ENCODE data around the gene CAPN2. TPM values are rescaled to one million over a fixed set of nuclear protein-coding genes. Genes with fewer than 3 reads are reported as not detected.

The CAPN2 gene
- polyA plus RNA-seq, 1 experiment: 433 TPM

DNA sequence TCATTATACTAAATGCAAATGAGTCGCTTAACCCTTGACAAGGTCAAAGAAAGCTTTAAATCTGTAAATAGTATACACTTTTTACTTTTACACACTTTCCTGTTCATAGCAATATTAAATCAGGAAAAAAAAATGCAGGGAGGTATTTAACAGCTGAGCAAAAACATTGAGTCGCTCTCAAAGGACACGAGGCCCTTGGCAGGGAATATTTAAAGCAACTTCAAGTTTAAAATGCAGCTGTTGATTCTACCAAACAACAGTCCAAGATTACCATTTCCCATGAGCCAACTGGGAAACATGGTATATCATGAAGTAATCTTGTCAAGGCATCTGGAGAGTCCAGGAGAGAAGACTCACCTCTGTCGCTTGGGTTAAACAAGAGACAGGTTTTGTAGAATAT is 62.7 kb downstream of the CAPN2 start:
- no peak overlapping the region for H3K4me3 ChIP-seq (ENCODE audit: low read depth, low read length)
- H3K27me3 ChIP-seq (ENCODE audit: control insufficient read depth, insufficient read depth, low read length): no peaks in the 10 kb centered on the region
- DNase-seq (ENCODE audit: low read depth, low spot score): peak; percentile 53
- TF ChIP-seq, protein P1, sequence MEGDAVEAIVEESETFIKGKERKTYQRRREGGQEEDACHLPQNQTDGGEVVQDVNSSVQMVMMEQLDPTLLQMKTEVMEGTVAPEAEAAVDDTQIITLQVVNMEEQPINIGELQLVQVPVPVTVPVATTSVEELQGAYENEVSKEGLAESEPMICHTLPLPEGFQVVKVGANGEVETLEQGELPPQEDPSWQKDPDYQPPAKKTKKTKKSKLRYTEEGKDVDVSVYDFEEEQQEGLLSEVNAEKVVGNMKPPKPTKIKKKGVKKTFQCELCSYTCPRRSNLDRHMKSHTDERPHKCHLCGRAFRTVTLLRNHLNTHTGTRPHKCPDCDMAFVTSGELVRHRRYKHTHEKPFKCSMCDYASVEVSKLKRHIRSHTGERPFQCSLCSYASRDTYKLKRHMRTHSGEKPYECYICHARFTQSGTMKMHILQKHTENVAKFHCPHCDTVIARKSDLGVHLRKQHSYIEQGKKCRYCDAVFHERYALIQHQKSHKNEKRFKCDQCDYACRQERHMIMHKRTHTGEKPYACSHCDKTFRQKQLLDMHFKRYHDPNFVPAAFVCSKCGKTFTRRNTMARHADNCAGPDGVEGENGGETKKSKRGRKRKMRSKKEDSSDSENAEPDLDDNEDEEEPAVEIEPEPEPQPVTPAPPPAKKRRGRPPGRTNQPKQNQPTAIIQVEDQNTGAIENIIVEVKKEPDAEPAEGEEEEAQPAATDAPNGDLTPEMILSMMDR (IDR thresholded peaks at IDR 0.05; ENCODE audit: low read depth, low read length): no peak
- peak overlapping the region; percentile 43 for H3K27ac ChIP-seq (ENCODE audit: low read depth, low read length)
- no peaks in the 10 kb centered on the region for H3K9me3 ChIP-seq (ENCODE audit: control insufficient read depth, insufficient read depth, low read length)
- CTCF ChIA-PET: interaction anchor here (1.3 to 2.1 kb wide), 3 partner anchors 25 to 76 kb away, joined by 3 to 12 read pairs (median 4); no protein-coding TSS in a partner anchor
- POLR2A ChIA-PET: interaction anchor here (0.7 to 1.3 kb wide), 4 partner anchors 14 to 559 kb away, joined by 3 to 4 read pairs (median 3); partner anchors contain the start of gene TP53BP2

DNA sequence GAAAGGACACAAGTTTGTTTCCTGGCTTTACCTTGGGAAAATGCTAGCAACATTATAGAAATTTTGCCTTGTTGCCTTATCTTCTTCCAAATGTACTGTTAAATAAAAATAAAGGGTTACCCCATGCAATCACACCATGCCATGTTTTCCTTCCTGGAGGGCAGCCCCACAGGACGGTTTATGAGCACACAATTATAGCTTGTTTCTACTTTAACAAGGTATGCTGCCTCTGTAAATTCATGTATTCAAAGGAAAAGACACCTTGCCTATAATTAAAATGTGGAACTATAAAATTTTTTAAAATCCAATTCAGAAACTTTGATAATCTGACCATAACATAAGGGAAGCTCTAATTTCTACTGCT is 63.4 kb downstream of the CAPN2 start:
- H3K27ac ChIP-seq (ENCODE audit: low read depth, low read length): peak overlapping the region; percentile 55
- TF ChIP-seq, protein P1 (IDR thresholded peaks at IDR 0.05; ENCODE audit: low read depth, low read length): no peak
- DNase-seq (ENCODE audit: low read depth, low spot score): no peak
- ChIA-PET CTCF (interaction anchor here (1.3 to 2.1 kb wide), 3 partner anchors 26 to 77 kb away, joined by 3 to 12 read pairs (median 4); no protein-coding TSS in a partner anchor), POLR2A (interaction anchor here (0.7 to 1.3 kb wide), 2 partner anchors 27 to 74 kb away, joined by 3 to 4 read pairs; no protein-coding TSS in a partner anchor)
- no peak overlapping the region for H3K4me3 ChIP-seq (ENCODE audit: low read depth, low read length)
- no peaks in the 10 kb centered on the region for H3K9me3 ChIP-seq (ENCODE audit: control insufficient read depth, insufficient read depth, low read length)
- no peaks in the 10 kb centered on the region for H3K27me3 ChIP-seq (ENCODE audit: control insufficient read depth, insufficient read depth, low read length)

DNA sequence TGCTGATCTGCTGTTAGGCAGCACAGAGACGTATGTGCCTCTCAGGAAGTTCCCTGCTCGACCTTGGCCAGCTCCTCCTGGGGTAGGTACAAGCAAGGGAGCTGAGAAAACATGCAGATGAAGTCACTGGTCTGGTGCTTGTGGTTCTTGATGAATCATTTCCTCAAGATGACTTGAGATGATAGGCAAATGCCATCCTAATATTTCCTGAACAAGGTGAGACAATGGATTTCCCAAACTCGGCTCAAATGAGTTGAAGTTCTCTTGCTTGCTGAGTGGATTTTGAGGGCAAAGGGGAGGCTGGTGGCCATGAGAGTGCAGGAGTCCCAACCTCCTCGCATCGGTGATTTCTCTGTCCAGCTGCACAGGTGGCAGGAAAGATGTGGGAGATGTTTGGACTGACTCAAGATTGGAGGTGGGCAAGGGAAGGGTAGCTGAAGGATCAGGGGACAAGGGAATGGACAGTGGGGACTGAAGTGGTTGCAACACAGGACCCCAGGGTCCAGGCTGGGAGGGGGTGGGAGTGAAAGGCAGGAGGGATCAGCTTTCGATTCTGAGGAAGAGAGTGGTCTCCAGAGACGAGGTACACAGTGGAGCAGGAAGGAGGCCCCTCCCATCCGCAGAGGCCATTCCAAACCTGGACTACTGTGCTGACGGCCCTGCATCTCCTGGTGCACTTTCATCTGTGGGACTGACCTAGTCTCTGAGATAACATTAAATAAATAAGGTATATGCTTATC is 63.9 kb downstream of the CAPN2 start:
- DNase-seq (ENCODE audit: low read depth, low spot score): peak; percentile 34
- H3K27me3 ChIP-seq (ENCODE audit: control insufficient read depth, insufficient read depth, low read length): no peaks in the 10 kb centered on the region
- H3K27ac ChIP-seq (ENCODE audit: low read depth, low read length): peak overlapping the region; percentile 68
- no peaks in the 10 kb centered on the region for H3K9me3 ChIP-seq (ENCODE audit: control insufficient read depth, insufficient read depth, low read length)
- CTCF ChIA-PET: interaction anchor here (1.3 to 2.1 kb wide), 3 partner anchors 27 to 77 kb away, joined by 3 to 12 read pairs (median 4); no protein-coding TSS in a partner anchor
- TF ChIP-seq, protein P1 (IDR thresholded peaks at IDR 0.05; ENCODE audit: low read depth, low read length): no peak
- no peak overlapping the region for H3K4me3 ChIP-seq (ENCODE audit: low read depth, low read length)
- POLR2A ChIA-PET: interaction anchor here (0.7 kb wide), 1 partner anchor 27 kb away, joined by 3 read pairs; no protein-coding TSS in a partner anchor

DNA sequence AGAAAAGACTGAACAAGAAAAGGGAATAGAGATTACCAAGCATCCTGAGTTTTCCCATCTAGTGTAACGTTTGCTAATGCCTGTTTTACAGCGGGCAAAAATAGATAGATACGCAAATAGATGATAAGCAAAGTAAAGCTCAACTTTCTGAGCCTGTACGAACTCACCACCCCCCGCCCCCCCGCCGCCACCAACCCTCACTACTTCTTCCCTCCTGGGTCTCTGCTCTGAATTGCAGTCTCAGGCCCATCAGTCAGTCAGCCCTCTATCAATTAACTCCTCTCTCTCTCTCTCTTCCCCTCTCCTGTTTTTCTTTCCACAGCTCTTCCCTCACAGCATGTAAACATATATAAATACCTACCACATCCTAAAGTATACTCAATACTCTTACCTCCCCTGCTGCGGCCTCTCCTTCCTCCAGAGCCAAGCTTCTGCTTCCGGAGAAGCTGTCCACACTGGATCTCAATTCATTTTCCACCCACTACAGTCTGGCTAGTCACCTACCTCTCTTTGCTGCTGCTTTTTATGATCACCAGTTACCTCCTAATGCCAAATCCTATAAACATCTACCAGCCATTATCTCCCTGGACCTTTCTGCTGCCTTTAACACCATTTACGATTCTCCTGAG is 64.6 kb downstream of the CAPN2 start:
- POLR2A ChIA-PET: no interaction called here
- H3K4me3 ChIP-seq (ENCODE audit: low read depth, low read length): no peak overlapping the region
- peak overlapping the region; percentile 68 for H3K27ac ChIP-seq (ENCODE audit: low read depth, low read length)
- H3K27me3 ChIP-seq (ENCODE audit: control insufficient read depth, insufficient read depth, low read length): no peaks in the 10 kb centered on the region
- TF ChIP-seq, protein P1 (IDR thresholded peaks at IDR 0.05; ENCODE audit: low read depth, low read length): no peak
- DNase-seq (ENCODE audit: low read depth, low spot score): no peak
- CTCF ChIA-PET: no interaction called here
- no peaks in the 10 kb centered on the region for H3K9me3 ChIP-seq (ENCODE audit: control insufficient read depth, insufficient read depth, low read length)
